Fibroblast of lung (primary cell): Measurements from ENCODE around the gene ELAVL2.

Experiments used
- EZH2 ChIP-seq: IDR thresholded peaks from 2 replicates; pipeline ENCODE4 v1.5.1; 2012; ENCODE audit warnings: low read length, control low read depth, mild to moderate bottlenecking; ENCODE audit errors: missing control alignments
- TF ChIP-seq, protein P1 (sequence below), 2 donors: IDR thresholded peaks in 1 of 2; conservative IDR thresholded peaks in 1 of 2; 1 replicate in 1 of 2; 2 replicates in 1 of 2; pipeline ENCODE4 v1.5.1; 2011 to 2012; ENCODE audit warnings: low read length in 2 of 2, control low read depth in 1 of 2, inconsistent platforms in 1 of 2, low read depth in 1 of 2, mild to moderate bottlenecking in 1 of 2

DNA sequence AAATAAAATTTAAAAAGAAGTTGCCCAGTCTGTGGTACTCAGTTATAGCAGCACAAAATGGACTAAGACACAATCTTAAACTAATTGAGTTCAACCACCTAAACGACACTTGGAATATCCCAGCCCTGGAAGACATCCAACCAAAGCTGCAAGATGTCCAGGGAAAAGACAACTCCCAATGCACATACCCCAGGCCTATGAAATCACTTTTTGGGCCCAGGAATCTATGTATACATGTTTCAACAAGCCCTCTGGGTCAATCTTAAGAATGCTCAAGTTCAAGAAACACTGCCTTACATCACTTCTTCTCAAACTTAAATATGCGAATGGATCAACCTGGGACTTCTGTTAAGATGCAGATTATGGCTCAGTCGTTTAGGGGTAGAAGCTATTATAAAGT is 148.6 kb downstream of the ELAVL2 start:
- TF ChIP-seq, protein P1, sequence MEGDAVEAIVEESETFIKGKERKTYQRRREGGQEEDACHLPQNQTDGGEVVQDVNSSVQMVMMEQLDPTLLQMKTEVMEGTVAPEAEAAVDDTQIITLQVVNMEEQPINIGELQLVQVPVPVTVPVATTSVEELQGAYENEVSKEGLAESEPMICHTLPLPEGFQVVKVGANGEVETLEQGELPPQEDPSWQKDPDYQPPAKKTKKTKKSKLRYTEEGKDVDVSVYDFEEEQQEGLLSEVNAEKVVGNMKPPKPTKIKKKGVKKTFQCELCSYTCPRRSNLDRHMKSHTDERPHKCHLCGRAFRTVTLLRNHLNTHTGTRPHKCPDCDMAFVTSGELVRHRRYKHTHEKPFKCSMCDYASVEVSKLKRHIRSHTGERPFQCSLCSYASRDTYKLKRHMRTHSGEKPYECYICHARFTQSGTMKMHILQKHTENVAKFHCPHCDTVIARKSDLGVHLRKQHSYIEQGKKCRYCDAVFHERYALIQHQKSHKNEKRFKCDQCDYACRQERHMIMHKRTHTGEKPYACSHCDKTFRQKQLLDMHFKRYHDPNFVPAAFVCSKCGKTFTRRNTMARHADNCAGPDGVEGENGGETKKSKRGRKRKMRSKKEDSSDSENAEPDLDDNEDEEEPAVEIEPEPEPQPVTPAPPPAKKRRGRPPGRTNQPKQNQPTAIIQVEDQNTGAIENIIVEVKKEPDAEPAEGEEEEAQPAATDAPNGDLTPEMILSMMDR (conservative IDR thresholded peaks at IDR 0.05 in 1 of 2, IDR thresholded peaks at IDR 0.05 in 1 of 2; ENCODE audit: low read depth in 1 of 2, low read length in 2 of 2), result no peak
- no peak for TF ChIP-seq EZH2
